Panc1 (cell line): Measurements from ENCODE around the gene KCNIP4. TPM values are rescaled to one million over a fixed set of nuclear protein-coding genes. Genes with fewer than 3 reads are reported as not detected.

ENCODE experiments used
- ATAC-seq: fragments of 200-7000 bp; cut with Tn5 transposase; 2 replicates; pipeline ENCODE4 v1.9.1; 2020; ENCODE audit warnings: mild to moderate bottlenecking, moderate library complexity
- BruUV-seq: library from RNA; stranded (reverse); fragments of 400-500 nt; replicated peaks from 2 replicates; lab custom pipeline; 2021; lab: Mats Ljungman, UMichigan
- CTCF ChIA-PET: fragments of 300-600 bp; sonication (Branson Sonifier 250); formaldehyde crosslinking; loops from one replicate; lab custom pipeline; 2022; ENCODE audit warnings: antibody characterized with exemption; lab: Charles Lee
- POLR2A ChIA-PET: fragments of 300-600 bp; sonication (Branson Sonifier 250); formaldehyde crosslinking; loops from one replicate; lab custom pipeline; 2022; ENCODE audit warnings: antibody characterized with exemption; lab: Charles Lee
- DNase-seq: peaks from one replicate; pipeline ENCODE4 v3.0.0-alpha.2; 2010; ENCODE audit warnings: low read depth, low spot score
- H3K27ac ChIP-seq: 2 replicates; pipeline ENCODE4 v1.5.1; 2011; ENCODE audit warnings: mild to moderate bottlenecking, low read length, inconsistent platforms
- H3K27me3 ChIP-seq: fragments of 200-500 bp; sonication (Bioruptor generic); 2 replicates; pipeline ENCODE4 v1.6.0; 2014; ENCODE audit warnings: low read length, inconsistent platforms; ENCODE audit not compliant: control insufficient read depth, insufficient read depth
- H3K36me3 ChIP-seq: fragments of 200-500 bp; sonication (Bioruptor generic); 2 replicates; pipeline ENCODE4 v1.5.1; 2014; ENCODE audit warnings: inconsistent platforms, mild to moderate bottlenecking, low read length, moderate library complexity; ENCODE audit not compliant: control insufficient read depth, insufficient read depth
- H3K4me1 ChIP-seq: 2 replicates; pipeline ENCODE4 v1.5.1; 2011; ENCODE audit warnings: inconsistent platforms, mild to moderate bottlenecking, low read length, moderate library complexity; ENCODE audit not compliant: control insufficient read depth, insufficient read depth
- H3K4me3 ChIP-seq, 2 experiments: 2 replicates each; pipeline ENCODE4 v1.5.1; 2011 to 2012; ENCODE audit warnings: low read depth in 2 of 2, low read length in 2 of 2, mild to moderate bottlenecking in 2 of 2, inconsistent platforms in 1 of 2, moderate library complexity in 1 of 2
- H3K9me3 ChIP-seq: fragments of 200-500 bp; sonication (Bioruptor generic); 2 replicates; pipeline ENCODE4 v1.5.1; 2014; ENCODE audit warnings: low read depth, mild to moderate bottlenecking, inconsistent platforms, low read length, moderate library complexity; ENCODE audit not compliant: control insufficient read depth, insufficient read depth
- CTCF ChIP-seq: fragments of 450-650 bp; IDR thresholded peaks from 2 replicates; pipeline ENCODE4 v1.5.1; 2017; ENCODE audit warnings: mild to moderate bottlenecking
- POLR2AphosphoS5 ChIP-seq: IDR thresholded peaks from 2 replicates; pipeline ENCODE4 v1.6.1; 2012; ENCODE audit warnings: mild to moderate bottlenecking, low read depth, low read length, moderate library complexity
- REST ChIP-seq, 2 experiments: IDR thresholded peaks; 2 replicates each; pipeline ENCODE4 v1.6.1; 2011 to 2012; ENCODE audit warnings: low read depth in 2 of 2, control low read depth in 1 of 2, low read length in 1 of 2, mild to moderate bottlenecking in 1 of 2, moderate library complexity in 1 of 2; ENCODE audit not compliant: insufficient read depth in 1 of 2
- SIN3A ChIP-seq: IDR thresholded peaks from 2 replicates; pipeline ENCODE4 v1.6.1; 2012; ENCODE audit warnings: low read depth, mild to moderate bottlenecking, low read length, moderate library complexity, borderline replicate concordance; ENCODE audit not compliant: insufficient read depth
- TCF7L2 ChIP-seq: IDR thresholded peaks from 2 replicates; pipeline ENCODE4 v1.6.1; 2011; ENCODE audit warnings: mild to moderate bottlenecking, low read depth, low read length, inconsistent platforms
- in situ Hi-C: cut with HindIII; loops from 2 replicates; pipeline ENCODE4 v1.10.0; 2016; ENCODE audit warnings: low sequenced_read_pairs, low pct_unique_long_range_greater_than_20kb
- intact Hi-C: fragments of 100-400 bp; cut with micrococcal nuclease; formaldehyde crosslinking; loops from one replicate; pipeline ENCODE4 v1.10.0; 2022; ENCODE audit not compliant: unreplicated experiment
- total RNA-seq: library from RNA; stranded (reverse); gene quantifications from one replicate; pipeline ENCODE4 v1.2.1, GENCODE V29; 2021; ENCODE audit not compliant: unreplicated experiment

Gene KCNIP4
- total RNA-seq, 1 experiment from 2014 or later, result not detected

GRCh38 chr4:21347142-21347541 lies 601.4 kb downstream of the KCNIP4 start:
- POLR2A ChIA-PET, result no interaction called here
- intact Hi-C loops, result no loop called here

GRCh38 chr4:21327976-21328700 lies 620.4 kb downstream of the KCNIP4 start:
- no peak for DNase-seq
- CTCF ChIA-PET, result no interaction called here

More at GRCh38 chr4:21347142-21347541, 601.4 kb downstream of the KCNIP4 start:
- Histone ChIP-seq H3K4me3 (no peak overlapping the region), H3K36me3 (no peaks in the 10 kb centered on the region), H3K4me1 (no peaks in the 10 kb centered on the region), H3K27me3 (no peaks in the 10 kb centered on the region), H3K9me3 (no peaks in the 10 kb centered on the region), H3K27ac (no peak overlapping the region)
- ATAC-seq (no peak), DNase-seq (no peak)
- no TSS peak for BruUV-seq
- no peak for TF ChIP-seq TCF7L2
- no peak for TF ChIP-seq REST (IDR thresholded peaks at IDR 0.05; ENCODE audit: insufficient read depth in 1 of 2, low read depth in 2 of 2, low read length in 1 of 2)
- no peak for TF ChIP-seq CTCF
- TF ChIP-seq POLR2AphosphoS5, result no peak
- TF ChIP-seq SIN3A, result no peak
- CTCF ChIA-PET, result no interaction called here
- in situ Hi-C loops, result no loop called here

More at GRCh38 chr4:21327976-21328700, 620.4 kb downstream of the KCNIP4 start:
- TF ChIP-seq SIN3A, result no peak
- TF ChIP-seq TCF7L2, result no peak
- no peak for TF ChIP-seq CTCF
- no peak for TF ChIP-seq REST (IDR thresholded peaks at IDR 0.05; ENCODE audit: insufficient read depth in 1 of 2, low read depth in 2 of 2, low read length in 1 of 2)
- TF ChIP-seq POLR2AphosphoS5, result no peak
- H3K27me3 ChIP-seq, result no peaks in the 10 kb centered on the region
- intact Hi-C loops (no loop called here), in situ Hi-C loops (no loop called here)
- H3K9me3 ChIP-seq, result no peaks in the 10 kb centered on the region
- POLR2A ChIA-PET, result no interaction called here
- no peaks in the 10 kb centered on the region for H3K4me1 ChIP-seq
- no TSS peak for BruUV-seq
- no peaks in the 10 kb centered on the region for H3K36me3 ChIP-seq
- H3K27ac ChIP-seq, result no peak overlapping the region
- ATAC-seq, result no peak
- H3K4me3 ChIP-seq, result no peak overlapping the region
